ENCODE data around the gene SLC2A2.
A peak's percentile ranks its signal among the peaks of the same experiment; 100 is the strongest.
"Not testable (repeated sequence)": the region's sequence is repeated elsewhere in the genome, so short reads cannot be mapped to it uniquely, and the experiment has no call there.

The SLC2A2 gene

GRCh38 chr3:170982733-170983132 lies 43.8 kb downstream of the SLC2A2 start:
- DNase-seq = no peak

DNA sequence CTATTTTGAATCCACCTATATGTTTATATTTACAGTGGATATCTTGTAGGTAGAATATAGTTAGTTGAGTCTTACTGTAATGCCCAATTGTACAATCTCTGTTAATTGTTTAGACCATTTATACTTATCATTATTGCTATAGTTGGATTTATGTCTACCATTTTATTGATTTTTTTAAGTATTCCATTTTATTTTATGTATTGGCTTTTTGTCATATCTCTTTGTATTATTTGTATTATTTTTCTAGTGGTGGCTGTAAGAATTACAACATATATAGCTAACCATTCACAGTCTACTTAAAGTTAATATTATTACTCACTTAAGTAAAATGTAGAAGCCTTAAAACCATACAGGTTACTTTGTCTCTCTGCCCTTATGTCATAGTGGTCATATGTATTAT lies 46.1 kb downstream of the SLC2A2 start:
- no peak for DNase-seq

GRCh38 chr3:170977949-170978745 lies 48.4 kb downstream of the SLC2A2 start:
- no peak for DNase-seq

DNA sequence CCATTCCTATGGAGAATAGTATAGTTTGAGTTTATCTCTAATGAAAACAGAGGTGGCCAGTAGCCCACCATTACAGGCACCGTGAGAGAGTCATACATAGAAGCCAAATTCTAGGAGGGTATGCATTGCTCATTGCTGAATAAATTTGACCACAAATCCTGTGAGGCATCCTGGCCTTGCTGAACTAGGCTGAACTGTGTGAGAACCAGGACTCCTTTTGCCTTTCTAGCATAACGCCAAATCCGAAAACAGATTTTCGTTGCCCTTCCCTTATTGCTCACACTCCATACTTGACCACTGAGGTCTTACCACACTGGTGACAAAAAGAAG lies 50.4 kb downstream of the SLC2A2 start:
- no peak for DNase-seq

GRCh38 chr3:170975283-170976189 lies 51.0 kb downstream of the SLC2A2 start:
- DNase-seq = no peak

DNA sequence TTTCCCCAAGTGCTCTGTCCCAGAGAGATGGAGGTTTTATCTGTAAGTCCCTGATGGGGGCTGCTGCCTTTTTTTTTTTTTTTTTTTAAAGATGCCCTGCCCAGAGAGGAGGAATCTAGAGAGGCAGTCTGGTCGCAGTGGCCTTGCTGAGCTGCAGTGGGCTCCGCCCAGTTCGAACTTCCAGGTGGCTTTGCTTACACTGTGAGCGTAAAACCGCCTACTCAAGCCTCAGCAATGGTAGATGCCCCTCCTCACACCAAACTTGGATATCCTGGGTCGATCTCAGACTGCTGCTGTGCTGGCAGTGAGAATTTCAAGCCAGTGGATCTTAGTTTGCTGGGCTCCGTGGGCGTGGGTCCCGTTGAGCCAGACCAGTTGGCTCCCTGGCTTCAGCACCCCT lies 51.6 kb downstream of the SLC2A2 start:
- DNase-seq = no peak

GRCh38 chr3:170972917-170973316 lies 53.6 kb downstream of the SLC2A2 start:
- not testable (repeated sequence) for DNase-seq

DNA sequence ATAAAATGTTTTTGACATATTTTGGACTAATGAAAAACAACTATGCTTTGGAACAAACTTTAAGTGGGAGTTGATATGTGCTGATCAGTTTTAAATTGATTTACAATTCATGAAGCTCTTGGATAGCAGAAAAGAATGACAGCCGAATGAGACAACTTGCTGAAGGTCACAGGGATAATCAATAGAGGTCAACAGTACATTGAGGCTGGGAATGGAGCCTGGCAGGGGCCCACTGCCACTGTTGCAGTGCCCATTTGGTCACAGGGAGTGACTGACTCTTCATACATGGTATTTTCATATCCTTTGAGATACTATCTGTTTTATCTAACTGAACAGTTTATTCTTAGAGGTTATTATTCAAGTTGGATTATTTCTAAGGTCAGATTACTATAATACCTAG lies 59.4 kb downstream of the SLC2A2 start:
- DNase-seq = no peak

GRCh38 chr3:170966495-170966894 lies 60.0 kb downstream of the SLC2A2 start:
- no peak for DNase-seq

GRCh38 chr3:170962411-170962810 lies 64.1 kb downstream of the SLC2A2 start:
- no peak for DNase-seq

- DNase-seq = peak; percentile 45
Measured at GRCh38 chr3:170961616-170962400, 64.7 kb downstream of the SLC2A2 start.

- no peak for DNase-seq
Measured at GRCh38 chr3:170959457-170959856, 67.1 kb downstream of the SLC2A2 start.

GRCh38 chr3:170956647-170957046 lies 69.9 kb downstream of the SLC2A2 start:
- DNase-seq = no peak

GRCh38 chr3:170953736-170954135 lies 72.8 kb downstream of the SLC2A2 start:
- no peak for DNase-seq

- DNase-seq = peak; percentile 95
Measured at GRCh38 chr3:170953229-170953628, 73.3 kb downstream of the SLC2A2 start.

DNA sequence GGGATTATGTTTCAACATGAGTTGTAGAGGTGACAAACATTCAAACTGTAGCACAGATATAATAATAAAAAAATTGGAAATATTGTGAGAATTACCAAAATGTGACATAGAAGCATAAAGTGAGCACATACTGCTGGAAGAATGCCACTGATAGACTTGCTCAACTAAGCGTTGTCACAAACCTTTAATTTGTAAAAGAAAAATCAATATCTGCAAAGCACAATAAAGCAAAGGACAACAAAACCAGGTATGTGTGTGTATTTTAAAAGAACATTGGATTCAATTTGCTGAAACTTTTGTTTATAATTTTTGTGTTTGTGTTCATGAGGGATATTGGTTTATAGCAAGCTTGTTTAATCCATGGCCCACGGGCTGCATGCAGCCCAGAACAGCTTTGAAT lies 77.3 kb downstream of the SLC2A2 start:
- no peak for DNase-seq

DNA sequence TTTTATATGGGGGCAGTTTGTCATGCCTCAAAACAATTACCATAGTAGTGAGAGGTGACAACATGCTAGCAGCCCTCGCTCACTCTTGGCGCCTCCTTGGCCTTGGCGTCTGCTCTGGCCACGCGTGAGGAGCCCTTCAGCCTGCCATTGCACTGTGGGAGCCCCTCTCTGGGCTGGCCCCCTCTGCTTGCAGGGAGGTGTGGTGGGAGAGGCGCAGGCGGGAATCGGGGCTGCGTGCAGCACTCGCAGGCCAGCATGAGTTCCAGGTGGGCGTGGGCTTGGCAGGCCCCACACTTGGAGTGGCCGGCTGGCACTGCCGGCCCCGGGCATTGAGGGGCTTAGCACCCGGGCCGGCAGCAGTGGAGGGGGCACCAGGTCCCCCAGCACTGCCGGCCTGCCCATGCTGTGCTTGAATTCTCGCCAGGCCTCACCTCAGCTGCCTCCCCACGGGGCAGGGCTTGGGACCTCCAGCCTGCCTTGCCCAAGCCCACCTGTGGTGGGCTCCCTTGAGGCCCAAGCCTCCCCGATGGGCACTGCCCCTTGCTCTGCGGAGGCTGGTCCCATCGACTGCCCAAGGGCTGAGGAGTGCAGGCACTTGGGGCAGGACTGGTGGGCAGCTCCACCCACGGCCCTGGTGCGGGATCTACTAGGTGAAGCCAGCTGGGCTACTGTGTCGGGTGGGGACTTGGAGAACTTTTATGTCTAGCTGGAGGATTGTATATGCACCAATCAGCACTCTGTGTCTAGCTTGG lies 79.3 kb downstream of the SLC2A2 start:
- no peak for DNase-seq
